Bronchial epithelial cell (primary cell): ENCODE data around the gene JCAD. TPM values are rescaled to one million over a fixed set of nuclear protein-coding genes. Genes with fewer than 3 reads are reported as not detected.

Experiments used
- DNase-seq: peaks from one replicate; pipeline ENCODE4 v3.0.0-alpha.2; 2010; ENCODE audit warnings: low read depth
- FAIRE-seq: peaks from 2 replicates; lab custom pipeline; 2011; peaks lifted over from hg19 to GRCh38; lab: Jason Lieb, UNC
- H3K27me3 ChIP-seq: 2 replicates; pipeline ENCODE4 v1.5.1; 2011; ENCODE audit warnings: low read length; ENCODE audit not compliant: control insufficient read depth, insufficient read depth
- H3K36me3 ChIP-seq: 2 replicates; pipeline ENCODE4 v1.5.1; 2011; ENCODE audit warnings: low read length; ENCODE audit not compliant: control insufficient read depth, insufficient read depth
- H3K4me3 ChIP-seq: 2 replicates; pipeline ENCODE4 v1.5.1; 2011; ENCODE audit warnings: mild to moderate bottlenecking, low read depth, low read length, control low read depth
- CTCF ChIP-seq: IDR thresholded peaks from 2 replicates; pipeline ENCODE4 v1.5.1; 2011; ENCODE audit warnings: mild to moderate bottlenecking, moderate library complexity, low read length, control low read depth, inconsistent platforms; ENCODE audit not compliant: insufficient read depth, severe bottlenecking
- total RNA-seq: library from RNA; depleted of rRNA; stranded (reverse); fragments of >200 nt; gene quantifications from 2 replicates; pipeline ENCODE4 v1.2.1, GENCODE V29; 2014

The JCAD gene
- total RNA-seq, 1 donor from 2014 or later, result under 0.01 TPM

- H3K4me3 ChIP-seq, result no peak overlapping the region
- H3K27me3 ChIP-seq, result no peaks in the 10 kb centered on the region
- no peak for FAIRE-seq
- no peaks in the 10 kb centered on the region for H3K36me3 ChIP-seq
- DNase-seq, result no peak
- TF ChIP-seq CTCF, result no peak
Measured at GRCh38 chr10:29973921-29974320, 85.5 kb downstream of the JCAD start.

GRCh38 chr10:29970576-29970975, 88.8 kb downstream of the JCAD start:
- no peaks in the 10 kb centered on the region for H3K27me3 ChIP-seq
- TF ChIP-seq CTCF, result no peak
- FAIRE-seq (no peak), DNase-seq (no peak)
- H3K36me3 ChIP-seq, result no peaks in the 10 kb centered on the region
- no peak overlapping the region for H3K4me3 ChIP-seq

GRCh38 chr10:29970012-29970396, 89.4 kb downstream of the JCAD start:
- DNase-seq (no peak), FAIRE-seq (no peak)
- Histone ChIP-seq H3K27me3 (no peaks in the 10 kb centered on the region), H3K4me3 (no peak overlapping the region), H3K36me3 (no peaks in the 10 kb centered on the region)
- no peak for TF ChIP-seq CTCF

GRCh38 chr10:29969255-29970011, 90.0 kb downstream of the JCAD start:
- H3K36me3 ChIP-seq, result no peaks in the 10 kb centered on the region
- H3K4me3 ChIP-seq, result no peak overlapping the region
- no peaks in the 10 kb centered on the region for H3K27me3 ChIP-seq
- DNase-seq (no peak), FAIRE-seq (no peak)
- no peak for TF ChIP-seq CTCF

- DNase-seq, result no peak
- H3K27me3 ChIP-seq, result no peaks in the 10 kb centered on the region
- no peak for TF ChIP-seq CTCF
- no peaks in the 10 kb centered on the region for H3K36me3 ChIP-seq
- no peak overlapping the region for H3K4me3 ChIP-seq
- FAIRE-seq, result no peak
Measured at GRCh38 chr10:29968585-29968984, 90.8 kb downstream of the JCAD start.

- DNase-seq, result no peak
- FAIRE-seq, result no peak
Measured at GRCh38 chr10:29966269-29966668, 93.1 kb downstream of the JCAD start.

More at GRCh38 chr10:29966269-29966668, 93.1 kb downstream of the JCAD start:
- Histone ChIP-seq H3K27me3 (no peaks in the 10 kb centered on the region), H3K4me3 (no peak overlapping the region), H3K36me3 (no peaks in the 10 kb centered on the region)
- TF ChIP-seq CTCF, result no peak
